GM23338 (cell line): ENCODE results near the gene PPP1CA. TPM values are rescaled to one million over a fixed set of nuclear protein-coding genes. Genes with fewer than 3 reads are reported as not detected.

ENCODE experiments used
- ATAC-seq: fragments of 200-7000 bp; cut with Tn5 transposase; 3 replicates; pipeline ENCODE4 v1.9.1; 2020
- DNase-seq: peaks from one replicate; pipeline ENCODE4 v3.0.0-alpha.2; 2015; ENCODE audit warnings: low spot score
- H2AFZ ChIP-seq: fragments of 200-600 bp; sonication (generic); 2 replicates; pipeline ENCODE4 v1.8.0; 2016; ENCODE audit warnings: antibody characterized with exemption, mild to moderate bottlenecking, moderate library complexity
- H3F3A ChIP-seq: fragments of 200-600 bp; sonication (generic); replicated peaks from 2 replicates; pipeline ENCODE4 v1.8.0; 2017; ENCODE audit warnings: antibody characterized with exemption, mixed run types, low read depth
- H3K27ac ChIP-seq: fragments of 200-600 bp; sonication (generic); 2 replicates; pipeline ENCODE4 v1.6.1; 2016; ENCODE audit warnings: low read depth
- H3K27me3 ChIP-seq: fragments of 200-600 bp; sonication (generic); 2 replicates; pipeline ENCODE4 v1.8.0; 2016; ENCODE audit warnings: mild to moderate bottlenecking, mixed run types, moderate library complexity; ENCODE audit not compliant: insufficient read depth
- H3K36me3 ChIP-seq: fragments of 200-600 bp; sonication (generic); 2 replicates; pipeline ENCODE4 v1.8.0; 2016; ENCODE audit warnings: mild to moderate bottlenecking; ENCODE audit not compliant: insufficient read depth
- H3K4me1 ChIP-seq: fragments of 200-600 bp; sonication (generic); 2 replicates; pipeline ENCODE4 v1.8.0; 2016; ENCODE audit warnings: mild to moderate bottlenecking, moderate library complexity; ENCODE audit not compliant: insufficient read depth
- H3K4me2 ChIP-seq: fragments of 200-600 bp; sonication (generic); 2 replicates; pipeline ENCODE4 v1.7.1; 2017; ENCODE audit warnings: mixed run types
- H3K4me3 ChIP-seq: fragments of 200-600 bp; sonication (generic); 2 replicates; pipeline ENCODE4 v1.6.1; 2016; ENCODE audit warnings: mixed run types
- H3K79me2 ChIP-seq: fragments of 200-600 bp; sonication (generic); replicated peaks from 2 replicates; pipeline ENCODE4 v1.8.0; 2017; ENCODE audit warnings: mild to moderate bottlenecking; ENCODE audit not compliant: insufficient read depth
- H3K9me2 ChIP-seq: fragments of 200-600 bp; sonication (generic); 2 replicates; pipeline ENCODE4 v1.8.0; 2017; ENCODE audit not compliant: insufficient read depth
- H4K20me1 ChIP-seq: fragments of 200-600 bp; sonication (generic); replicated peaks from 2 replicates; pipeline ENCODE4 v1.8.0; 2017; ENCODE audit warnings: mild to moderate bottlenecking; ENCODE audit not compliant: insufficient read depth
- H3K27ac Mint-ChIP-seq: 2 replicates; pipeline ENCODE4 v1.8.0; 2020; ENCODE audit warnings: inconsistent platforms, mild to moderate bottlenecking, moderate library complexity, mixed read lengths
- H3K27me3 Mint-ChIP-seq: 3 replicates; pipeline ENCODE4 v1.8.0; 2022; ENCODE audit warnings: low read depth, mild to moderate bottlenecking, moderate library complexity, mixed read lengths, inconsistent platforms; ENCODE audit not compliant: insufficient read depth, poor library complexity
- H3K36me3 Mint-ChIP-seq: 3 replicates; pipeline ENCODE4 v1.8.0; 2021; ENCODE audit warnings: low read depth, mild to moderate bottlenecking, inconsistent platforms, moderate library complexity, mixed read lengths
- H3K4me1 Mint-ChIP-seq: 3 replicates; pipeline ENCODE4 v1.8.0; 2020; ENCODE audit warnings: mild to moderate bottlenecking, inconsistent platforms, mixed read lengths
- H3K4me3 Mint-ChIP-seq: 3 replicates; pipeline ENCODE4 v1.8.0; 2021; ENCODE audit warnings: moderate library complexity, mild to moderate bottlenecking, inconsistent platforms, mixed read lengths
- H3K9me3 Mint-ChIP-seq: 3 replicates; pipeline ENCODE4 v1.8.0; 2020; ENCODE audit warnings: moderate library complexity, mild to moderate bottlenecking, inconsistent platforms, mixed read lengths
- CTCF ChIP-seq, 2 experiments: fragments of 200-600 bp in 1 of 2; sonication (generic) in 1 of 2; conservative IDR thresholded peaks; 2 replicates each; pipeline versions ENCODE4 v1.5.1 to v1.6.1; 2016 to 2017; ENCODE audit warnings: antibody characterized with exemption in 2 of 2, low read depth in 2 of 2, mild to moderate bottlenecking in 2 of 2, moderate library complexity in 1 of 2
- ETS1 ChIP-seq: IDR thresholded peaks from 2 replicates; pipeline ENCODE4 v1.6.1; 2016; ENCODE audit warnings: antibody characterized with exemption
- EZH2 ChIP-seq: fragments of 200-600 bp; sonication (generic); IDR thresholded peaks from one replicate; pipeline ENCODE4 v1.8.0; 2017; ENCODE audit warnings: antibody characterized with exemption, mild to moderate bottlenecking, low read depth; ENCODE audit not compliant: unreplicated experiment
- REST ChIP-seq: IDR thresholded peaks from one replicate; pipeline ENCODE4 v1.6.1; 2018; ENCODE audit warnings: antibody characterized with exemption; ENCODE audit not compliant: unreplicated experiment
- ZNF114 ChIP-seq: fragments of 250-450 bp; sonication (Bioruptor Pico); IDR thresholded peaks from 2 replicates; pipeline ENCODE4 v1.5.0; 2020; ENCODE audit warnings: mild to moderate bottlenecking, moderate library complexity
- ZNF462 ChIP-seq: fragments of 250-450 bp; sonication (Bioruptor Pico); IDR thresholded peaks from 2 replicates; pipeline ENCODE4 v1.5.0; 2020; ENCODE audit warnings: mild to moderate bottlenecking, moderate library complexity
- polyA plus RNA-seq: library from polyadenylated mRNA; unstranded; fragments of >200 nt; fragmentation: Nextera tagmentation; extraction: Ambion mirVana; gene quantifications from 2 replicates; pipeline ENCODE4 v1.2.1, GENCODE V29; 2016
- total RNA-seq: library from RNA; depleted of rRNA; stranded (reverse); fragments of >200 nt; shearing (Covaris generic); gene quantifications from 2 replicates; pipeline ENCODE4 v1.2.3, GENCODE V29; 2014

The PPP1CA gene
- total and polyA plus RNA-seq, 2 experiments from 2014 or later, result 217 to 237 TPM

- TF ChIP-seq ZNF462 (CRISPR knock-in tag), result no peak
- no peak for TF ChIP-seq ZNF114 (CRISPR knock-in tag)
- no peak for TF ChIP-seq REST
Observed at GRCh38 chr11:67371911-67372320, 29.7 kb downstream of the PPP1CA start (continued).

GRCh38 chr11:67371189-67371910 is 30.3 kb downstream of the PPP1CA start:
- H4K20me1 ChIP-seq, result no peaks in the 10 kb centered on the region
- H3K4me1 Mint-ChIP-seq, result peaks cover 45% of the 10 kb centered on the region
- TF ChIP-seq CTCF (conservative IDR thresholded peaks at IDR 0.05; ENCODE audit: low read depth in 2 of 2) (peak; percentile 38 to 59; a peak in 3 of 4 replicates), REST (no peak), EZH2 (no peak), ETS1 (no peak)

More at GRCh38 chr11:67371189-67371910, 30.3 kb downstream of the PPP1CA start:
- Histone ChIP-seq H2AFZ (no peak overlapping the region; the same call in 1 of the 2 replicates), H3K9me2 (no peaks in the 10 kb centered on the region), H3K4me3 (peak overlapping the region; percentile 72), H3F3A (0 out of 2 replicates have a peak, but pooled peaks cover 4% of the 10 kb centered on the region), H3K4me2 (peak overlapping the region; percentile 87), H3K27me3 (peaks cover 83% of the 10 kb centered on the region), H3K27ac (no peak overlapping the region), H3K79me2 (no peaks in the 10 kb centered on the region), H3K36me3 (no peaks in the 10 kb centered on the region), H3K4me1 (peaks cover 35% of the 10 kb centered on the region)
- Mint-ChIP-seq H3K27ac (no peak overlapping the region), H3K9me3 (no peaks in the 10 kb centered on the region), H3K36me3 (no peaks in the 10 kb centered on the region; the same call in 2 of the 3 replicates), H3K27me3 (peaks cover 39% of the 10 kb centered on the region), H3K4me3 (peak overlapping the region; percentile 80)
- ATAC-seq (peak; percentile 25), DNase-seq (peak; percentile 77)
